Thoracic aorta (tissue), 2 donors: ENCODE data around the gene THOC5. TPM values are rescaled to one million over a fixed set of nuclear protein-coding genes. Genes with fewer than 3 reads are reported as not detected.
"Not testable (repeated sequence)": the region's sequence is repeated elsewhere in the genome, so short reads cannot be mapped to it uniquely, and the experiment has no call there.

Experiments
- ATAC-seq: fragments of 150-250 bp; one replicate; pipeline ENCODE4 v1.8.0; 2017; ENCODE audit warnings: low read depth; ENCODE audit not compliant: insufficient number of reproducible peaks, low FRiP score
- DNase-seq: peaks from one replicate; pipeline ENCODE4 v3.0.0-alpha.2; 2020; ENCODE audit warnings: low spot score
- H3K27ac ChIP-seq, 2 donors: fragments of 200-600 bp; sonication (generic); 1 replicate in 1 of 2; 2 replicates in 1 of 2; pipeline ENCODE4 v1.5.1; 2016; ENCODE audit warnings: mild to moderate bottlenecking in 2 of 2, moderate library complexity in 2 of 2
- H3K27me3 ChIP-seq: fragments of 200-600 bp; sonication (generic); replicated peaks from 2 replicates; pipeline ENCODE4 v1.6.0; 2016; ENCODE audit warnings: mild to moderate bottlenecking; ENCODE audit not compliant: insufficient read depth
- H3K36me3 ChIP-seq: fragments of 200-600 bp; sonication (generic); one replicate; pipeline ENCODE4 v1.5.1; 2016
- H3K4me1 ChIP-seq, 2 donors: fragments of 200-600 bp; sonication (generic); 1 replicate in 1 of 2; 2 replicates in 1 of 2; pipeline versions ENCODE4 v1.5.1 to v1.6.0; 2016; ENCODE audit warnings: low read depth in 2 of 2, mild to moderate bottlenecking in 1 of 2; ENCODE audit not compliant: control insufficient read depth in 1 of 2
- H3K4me3 ChIP-seq: fragments of 200-600 bp; sonication (generic); 2 replicates; pipeline ENCODE4 v1.5.1; 2016; ENCODE audit warnings: mild to moderate bottlenecking
- H3K9me3 ChIP-seq: fragments of 200-600 bp; sonication (generic); 2 replicates; pipeline ENCODE4 v1.5.1; 2016
- CTCF ChIP-seq: fragments of 200-600 bp; sonication (generic); IDR thresholded peaks from one replicate; pipeline ENCODE4 v1.5.1; 2019; ENCODE audit warnings: antibody characterized with exemption
- total RNA-seq, 2 donors: library from RNA; depleted of rRNA; stranded (reverse); fragments of >200 nt; gene quantifications; one replicate each; pipeline versions ENCODE4 v1.1.0 to v1.2.3, GENCODE V29; 2016

Gene THOC5
- total RNA-seq, 2 donors from 2014 or later: 39.8 to 104 TPM

DNA sequence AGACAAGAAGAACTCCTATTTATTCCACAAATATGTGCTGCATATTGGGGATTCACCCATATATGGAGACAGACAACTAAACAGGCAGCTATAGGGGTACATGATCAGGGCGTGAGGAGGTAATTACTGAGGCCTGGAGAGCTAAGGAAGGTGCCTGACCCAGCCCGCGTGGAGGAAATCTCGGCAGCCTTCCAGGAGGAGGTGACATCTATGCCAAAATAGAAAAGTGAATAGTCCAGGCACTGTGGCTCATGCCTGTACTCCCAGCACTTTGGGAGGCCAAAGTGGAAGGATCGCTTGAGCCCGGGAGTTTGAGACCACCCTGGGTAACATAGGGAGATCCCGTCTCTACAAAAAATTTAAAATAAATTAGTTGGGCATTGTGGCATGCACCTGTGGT, 13.8 kb upstream of the THOC5 start:
- Histone ChIP-seq H3K9me3 (no peaks in the 10 kb centered on the region), H3K27me3 (no peaks in the 10 kb centered on the region), H3K27ac (no peak overlapping the region), H3K36me3 (peaks cover 7% of the 10 kb centered on the region), H3K4me1 (no peaks in the 10 kb centered on the region), H3K4me3 (no peak overlapping the region)
- no peak for TF ChIP-seq CTCF
- ATAC-seq (no peak), DNase-seq (no peak)

GRCh38 chr22:29566513-29566912, 13.0 kb upstream of the THOC5 start:
- not testable (repeated sequence) for H3K9me3 ChIP-seq, H3K4me1 ChIP-seq, ATAC-seq, H3K27me3 ChIP-seq, H3K27ac ChIP-seq, H3K4me3 ChIP-seq, DNase-seq
- H3K36me3 ChIP-seq: peaks cover 12% of the 10 kb centered on the region

- Histone ChIP-seq H3K27ac (no peak overlapping the region), H3K4me3 (no peak overlapping the region), H3K36me3 (peaks cover 19% of the 10 kb centered on the region), H3K27me3 (no peaks in the 10 kb centered on the region), H3K9me3 (no peaks in the 10 kb centered on the region), H3K4me1 (no peaks in the 10 kb centered on the region)
- ATAC-seq: no peak
- DNase-seq: no peak
- TF ChIP-seq CTCF: no peak
These were observed 10.3 kb upstream of the THOC5 start for GRCh38 chr22:29563652-29564460.

- no peaks in the 10 kb centered on the region for H3K4me1 ChIP-seq
- DNase-seq: no peak
- no peaks in the 10 kb centered on the region for H3K27me3 ChIP-seq
- H3K27ac ChIP-seq: no peak overlapping the region
- H3K9me3 ChIP-seq: no peaks in the 10 kb centered on the region
- ATAC-seq: no peak
- peaks cover 39% of the 10 kb centered on the region for H3K36me3 ChIP-seq
- no peak for TF ChIP-seq CTCF
- no peak overlapping the region for H3K4me3 ChIP-seq
These were observed 6.3 kb upstream of the THOC5 start for GRCh38 chr22:29559853-29560252.

DNA sequence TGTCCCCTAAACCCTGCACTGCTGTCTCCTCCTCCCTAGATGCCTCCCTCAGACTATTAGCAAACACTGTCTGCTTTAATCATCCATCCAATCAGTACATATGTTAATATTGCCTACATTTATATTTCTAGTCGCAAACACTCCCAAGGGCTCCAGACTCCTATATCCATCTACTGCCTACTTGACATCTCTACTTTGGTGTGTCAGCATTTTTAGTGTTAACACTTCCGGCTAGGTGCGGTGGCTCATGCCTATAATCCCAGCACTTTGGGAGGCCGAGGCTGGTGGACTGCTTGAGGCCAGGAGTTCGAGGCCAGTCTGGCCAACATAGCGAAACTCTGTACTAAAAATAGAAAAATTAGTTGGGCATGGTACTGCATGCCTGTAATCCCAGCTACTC, 5.5 kb upstream of the THOC5 start:
- H3K36me3 ChIP-seq: peaks cover 39% of the 10 kb centered on the region
- ATAC-seq: no peak
- H3K27me3 ChIP-seq: no peaks in the 10 kb centered on the region
- H3K4me3 ChIP-seq: no peak overlapping the region
- H3K27ac ChIP-seq: no peak overlapping the region
- no peak for TF ChIP-seq CTCF
- no peaks in the 10 kb centered on the region for H3K9me3 ChIP-seq
- no peak for DNase-seq
- peaks cover 5 to 6% of the 10 kb centered on the region in 2 donors for H3K4me1 ChIP-seq
